GM19351 (cell line): Measurements from ENCODE around the gene CD164L2.
A peak's percentile ranks its signal among the peaks of the same experiment; 100 is the strongest.

Experiments
- ATAC-seq: cut with Tn5 transposase; IDR thresholded peaks from one replicate; pipeline ENCODE4 v1.9.1; 2021; ENCODE audit warnings: mild to moderate bottlenecking, moderate library complexity; ENCODE audit not compliant: unreplicated experiment

CD164L2 gene

DNA sequence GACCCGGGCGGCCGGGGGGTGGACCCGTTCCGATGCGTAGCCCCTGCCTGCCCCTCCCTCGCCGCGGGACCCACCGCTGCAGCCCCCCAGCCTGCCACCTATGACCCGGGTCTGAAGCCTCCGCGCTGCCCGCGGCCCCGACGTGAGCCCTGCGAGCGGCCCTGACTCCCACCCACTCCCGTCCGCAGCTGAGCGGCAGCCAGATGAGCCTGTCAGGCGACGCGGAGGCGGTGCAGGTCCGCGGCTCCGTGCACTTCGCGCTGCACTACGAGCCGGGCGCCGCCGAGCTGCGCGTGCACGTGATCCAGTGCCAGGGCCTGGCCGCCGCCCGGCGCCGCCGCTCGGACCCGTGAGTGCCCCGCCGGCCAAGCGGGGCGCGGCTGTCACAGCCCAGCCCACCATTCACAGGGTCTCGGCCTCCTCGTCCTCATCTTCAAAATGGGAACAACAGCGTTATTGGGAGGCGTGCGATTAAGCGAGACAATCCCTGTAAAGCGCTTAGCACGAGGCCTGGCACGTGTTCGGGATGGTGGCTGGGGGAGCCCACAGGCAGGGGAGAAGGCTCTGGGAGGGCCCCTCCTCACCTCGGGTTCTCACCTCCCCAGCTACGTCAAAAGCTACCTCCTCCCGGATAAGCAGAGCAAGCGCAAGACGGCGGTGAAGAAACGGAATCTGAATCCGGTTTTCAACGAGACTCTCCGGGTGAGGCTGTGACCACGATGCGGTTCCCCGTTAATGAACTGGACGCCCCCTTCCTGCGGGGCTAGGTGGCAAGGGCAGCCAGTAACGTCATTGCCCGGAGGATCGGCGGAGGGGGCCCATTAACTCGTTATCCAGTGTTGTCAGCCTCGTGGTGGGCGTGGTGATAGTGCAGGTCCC, 33.1 kb downstream of the CD164L2 start:
- no peak for ATAC-seq

DNA sequence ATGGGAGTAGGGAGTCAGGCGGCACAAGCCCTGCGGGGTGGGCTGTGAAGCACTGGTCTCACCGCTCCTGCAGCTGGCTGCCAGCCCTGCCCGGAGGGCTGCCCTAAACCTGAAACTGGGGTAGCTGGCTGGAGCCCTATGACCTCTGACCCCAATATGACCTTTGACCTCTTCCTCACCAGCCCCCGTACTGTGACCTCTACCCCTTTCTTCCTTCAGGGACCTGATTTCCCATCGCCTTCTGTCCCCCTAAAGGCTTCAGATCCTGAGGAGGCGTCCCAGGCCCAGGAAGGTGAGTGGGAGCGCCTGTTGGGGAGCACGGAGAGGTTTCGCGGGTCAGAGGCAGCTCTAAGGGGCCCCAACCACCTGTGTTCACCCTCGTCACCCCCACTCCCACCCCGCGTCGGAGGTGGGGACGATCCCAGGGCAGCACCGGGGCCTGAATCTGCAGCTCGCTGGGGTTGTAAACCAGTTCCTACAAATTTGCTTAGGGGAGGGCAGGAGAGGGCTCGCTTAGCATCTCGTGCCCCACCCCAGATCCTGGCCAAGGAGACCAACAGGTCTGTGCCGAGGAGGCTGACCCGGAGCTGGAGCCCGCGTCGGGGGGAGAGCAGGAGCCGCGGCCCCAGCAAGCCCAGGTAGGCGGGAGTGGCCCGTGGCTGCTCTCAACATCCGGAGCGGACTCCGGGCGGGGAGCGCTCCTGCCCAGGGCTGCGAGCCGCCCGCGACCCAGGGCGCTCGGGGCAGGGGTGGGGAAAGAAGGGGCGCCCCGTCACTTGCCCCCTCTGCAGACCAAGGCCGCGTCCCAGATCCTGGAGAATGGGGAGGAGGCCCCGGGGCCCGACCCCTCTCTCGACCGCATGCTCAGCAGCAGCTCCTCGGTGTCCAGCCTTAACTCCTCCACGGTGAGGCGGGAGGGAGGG, 34.0 kb downstream of the CD164L2 start:
- ATAC-seq = no peak

- no peak for ATAC-seq
Observed at GRCh38 chr1:27346991-27347624, 36.0 kb downstream of the CD164L2 start.

- no peak for ATAC-seq
Observed at GRCh38 chr1:27346357-27346756, 36.8 kb downstream of the CD164L2 start.

DNA sequence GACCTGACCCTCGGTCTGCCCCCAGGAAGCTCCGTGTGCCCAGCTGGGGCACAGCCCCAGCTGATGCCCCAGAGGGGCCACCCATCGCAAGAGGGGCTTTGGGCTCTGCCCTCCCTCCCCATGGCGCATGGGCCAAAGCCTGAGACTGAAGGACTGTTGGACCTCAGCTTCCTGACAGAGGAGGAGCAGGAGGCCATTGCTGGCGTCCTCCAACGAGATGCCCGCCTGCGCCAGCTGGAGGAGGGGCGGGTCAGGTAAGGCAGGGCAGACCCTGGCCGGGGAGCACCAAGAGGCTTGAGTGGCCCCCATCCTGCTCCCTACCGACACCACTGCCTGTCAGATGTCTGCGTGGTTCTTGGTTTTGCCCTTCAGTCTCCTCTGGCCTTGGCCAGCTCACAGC, 37.9 kb downstream of the CD164L2 start:
- no peak for ATAC-seq

DNA sequence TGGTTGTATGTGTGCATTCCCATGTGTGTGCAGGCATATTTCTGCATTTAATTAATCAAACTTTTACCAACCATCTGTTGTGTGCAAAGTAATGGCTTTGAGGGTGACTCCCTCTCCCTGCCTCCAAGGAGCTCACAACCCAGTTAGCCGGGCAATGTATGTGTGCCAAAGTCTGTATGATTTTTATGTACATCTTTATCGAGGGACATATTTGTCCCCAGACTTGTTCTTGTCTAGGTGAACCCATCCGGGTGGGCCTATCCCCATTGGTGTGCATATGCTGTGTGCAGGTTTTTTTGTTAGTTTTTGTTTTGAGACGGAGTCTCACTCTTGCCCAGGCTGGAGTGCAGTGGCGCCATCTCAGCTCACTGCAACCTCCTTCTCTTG, 39.5 kb downstream of the CD164L2 start:
- ATAC-seq = no peak

GRCh38 chr1:27342778-27343638, 40.1 kb downstream of the CD164L2 start:
- ATAC-seq = peak; percentile 46

GRCh38 chr1:27342391-27342777, 40.7 kb downstream of the CD164L2 start:
- no peak for ATAC-seq

- ATAC-seq = peak; percentile 53
Observed at GRCh38 chr1:27341525-27342252, 41.4 kb downstream of the CD164L2 start, which contains the start of gene SYTL1. SYTL1 (plus strand) TSS chr1:27342022; CDS start chr1:27345335, 3,313 bp downstream.

DNA sequence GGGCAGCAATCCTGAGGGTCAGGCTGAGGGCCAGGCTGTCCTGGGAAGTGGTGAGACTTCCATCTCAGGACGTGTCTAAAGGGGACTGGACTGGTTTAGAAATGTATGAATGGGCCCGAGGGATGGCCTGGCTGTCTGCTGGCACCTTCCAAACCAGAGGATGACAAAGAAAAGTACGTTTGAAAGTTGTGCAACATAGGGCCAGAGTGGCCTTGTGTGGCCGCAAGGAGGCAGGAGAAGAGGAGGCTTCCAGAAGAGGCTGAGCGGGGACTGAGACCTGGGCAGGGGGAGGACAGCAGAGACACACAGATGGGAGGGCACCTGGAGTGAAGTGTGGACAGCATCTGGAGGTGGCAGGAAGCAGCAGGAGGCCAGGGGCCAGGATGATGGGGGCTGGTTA, 43.9 kb downstream of the CD164L2 start:
- no peak for ATAC-seq

DNA sequence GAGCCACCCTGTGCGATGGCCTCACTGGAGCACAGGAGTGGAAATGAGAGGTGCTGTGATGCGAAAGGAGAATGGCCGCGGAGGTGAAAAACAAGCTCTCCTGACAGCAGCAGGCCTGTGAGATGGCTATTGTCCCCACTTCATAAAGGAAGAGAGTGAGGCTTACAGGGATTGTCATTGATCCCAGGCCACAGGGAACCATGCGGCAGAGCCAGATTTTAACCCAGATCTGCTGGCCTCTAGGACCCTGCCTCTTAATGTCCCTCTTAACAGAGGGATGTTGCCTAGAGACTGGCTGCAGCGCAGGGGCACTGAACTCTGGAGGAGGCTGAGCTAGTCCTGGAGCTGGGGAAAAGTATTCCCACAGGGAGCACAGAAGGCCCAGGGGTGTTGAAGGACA, 44.4 kb downstream of the CD164L2 start:
- ATAC-seq = no peak

- no peak for ATAC-seq
Observed at GRCh38 chr1:27336756-27337155, 46.4 kb downstream of the CD164L2 start.

GRCh38 chr1:27335506-27336422, 47.4 kb downstream of the CD164L2 start:
- no peak for ATAC-seq

GRCh38 chr1:27333717-27334279, 49.3 kb downstream of the CD164L2 start:
- ATAC-seq = no peak

DNA sequence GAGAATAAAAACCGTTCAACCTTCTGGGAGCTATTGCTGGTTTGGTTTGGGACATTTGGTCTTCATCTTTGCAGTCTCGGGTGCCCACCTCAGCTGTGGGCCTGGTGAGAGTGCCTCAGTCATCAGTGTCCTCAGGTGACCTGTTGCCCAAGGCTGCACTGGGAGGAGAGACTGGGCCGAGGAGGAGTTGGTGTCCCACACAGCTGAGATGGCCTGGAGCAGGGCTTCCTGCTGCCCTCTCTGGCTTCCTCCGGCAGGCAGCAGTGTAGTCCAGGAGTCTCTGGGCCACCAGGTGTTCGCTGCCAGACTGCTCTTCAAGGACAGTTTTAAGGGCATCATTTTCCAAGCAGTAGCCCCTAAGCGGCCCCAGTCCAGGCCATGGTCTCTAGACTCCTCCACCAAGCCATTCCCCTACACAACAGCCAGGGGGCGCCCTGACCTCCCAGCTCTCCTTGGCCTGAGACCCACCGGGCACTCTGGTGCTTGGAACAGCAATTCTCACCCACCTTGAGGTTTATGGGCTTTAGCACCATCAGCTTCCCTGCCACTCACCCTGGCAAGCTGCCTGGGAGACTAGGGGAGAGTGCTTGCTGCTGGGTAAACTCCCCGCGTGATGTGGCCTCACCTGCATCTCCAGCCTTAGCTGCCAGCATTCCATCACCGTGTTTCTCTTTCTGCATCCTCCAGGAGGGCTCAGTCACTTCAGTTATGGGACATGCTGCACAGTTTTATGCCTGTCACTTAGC, 50.4 kb downstream of the CD164L2 start:
- ATAC-seq = no peak

DNA sequence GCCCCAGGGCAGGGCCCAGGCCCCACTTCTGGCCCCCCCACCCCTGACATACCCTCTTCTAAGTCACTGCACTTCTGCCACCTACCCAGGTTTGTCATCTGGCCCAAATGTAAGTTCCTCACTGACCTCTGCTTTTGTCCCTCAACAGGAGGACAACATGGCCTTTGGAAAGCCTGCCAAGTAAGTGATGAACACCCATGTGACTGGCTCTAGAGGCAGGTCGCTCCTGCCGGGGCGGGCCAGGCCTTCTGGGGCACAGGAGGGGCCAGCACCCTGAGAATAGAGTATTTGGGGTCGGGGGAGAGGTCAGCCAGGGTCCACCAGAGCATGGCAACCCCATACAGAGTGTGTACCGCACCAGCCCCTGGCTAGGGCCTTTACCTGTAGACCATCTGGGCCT, 51.2 kb downstream of the CD164L2 start:
- no peak for ATAC-seq

GRCh38 chr1:27331426-27331825, 51.7 kb downstream of the CD164L2 start:
- no peak for ATAC-seq

GRCh38 chr1:27330786-27331185, 52.3 kb downstream of the CD164L2 start:
- ATAC-seq = no peak
